H9 (cell line): Measurements from ENCODE around the gene DDX4. TPM values are rescaled to one million over a fixed set of nuclear protein-coding genes. Genes with fewer than 3 reads are reported as not detected.

Source experiments
- DNase-seq: peaks from one replicate; pipeline ENCODE4 v3.0.0-alpha.2; 2017
- H2AFZ ChIP-seq: one replicate; pipeline ENCODE4 v1.6.1; 2013; ENCODE audit warnings: mild to moderate bottlenecking, low read length, control low read depth, moderate library complexity
- H2AK5ac ChIP-seq: 2 replicates; pipeline ENCODE4 v1.6.1; 2013; ENCODE audit warnings: low read length, control low read depth, mixed read lengths; ENCODE audit not compliant: insufficient read length
- H2BK120ac ChIP-seq: one replicate; pipeline ENCODE4 v1.6.1; 2013; ENCODE audit warnings: low read depth, mild to moderate bottlenecking, low read length, control low read depth, inconsistent platforms; ENCODE audit not compliant: poor library complexity, severe bottlenecking
- H2BK12ac ChIP-seq: 2 replicates; pipeline ENCODE4 v1.6.1; 2013; ENCODE audit warnings: low read length, control low read depth, mixed read lengths, low read depth; ENCODE audit not compliant: insufficient read length
- H2BK15ac ChIP-seq: 2 replicates; pipeline ENCODE4 v1.6.1; 2013; ENCODE audit warnings: low read depth, low read length, control low read depth
- H2BK20ac ChIP-seq: one replicate; pipeline ENCODE4 v1.6.1; 2013; ENCODE audit warnings: low read depth, mild to moderate bottlenecking, low read length, control low read depth, inconsistent platforms; ENCODE audit not compliant: poor library complexity, severe bottlenecking
- H2BK5ac ChIP-seq: 2 replicates; pipeline ENCODE4 v1.6.1; 2013; ENCODE audit warnings: low read length, control low read depth, mixed read lengths; ENCODE audit not compliant: insufficient read length
- H3K14ac ChIP-seq: 2 replicates; pipeline ENCODE4 v1.6.1; 2013; ENCODE audit warnings: low read length, control low read depth; ENCODE audit not compliant: insufficient read depth
- H3K18ac ChIP-seq: 2 replicates; pipeline ENCODE4 v1.6.1; 2013; ENCODE audit warnings: low read depth, mild to moderate bottlenecking, mixed read lengths, low read length, control low read depth; ENCODE audit not compliant: insufficient read length
- H3K23ac ChIP-seq: 2 replicates; pipeline ENCODE4 v1.6.1; 2013; ENCODE audit warnings: low read length, control low read depth, mixed read lengths, low read depth; ENCODE audit not compliant: insufficient read length
- H3K23me2 ChIP-seq: 2 replicates; pipeline ENCODE4 v1.6.1; 2013; ENCODE audit warnings: low read depth, mild to moderate bottlenecking, mixed read lengths, low read length, control low read depth; ENCODE audit not compliant: insufficient read length, poor library complexity, severe bottlenecking
- H3K27ac ChIP-seq: 2 replicates; pipeline ENCODE4 v1.5.1; 2013; ENCODE audit warnings: low read length, control low read depth, mixed read lengths, low read depth; ENCODE audit not compliant: insufficient read length
- H3K27me3 ChIP-seq: 2 replicates; pipeline ENCODE4 v1.6.1; 2013; ENCODE audit warnings: low read length, control low read depth, inconsistent platforms; ENCODE audit not compliant: insufficient read depth
- H3K4ac ChIP-seq: 2 replicates; pipeline ENCODE4 v1.6.1; 2013; ENCODE audit warnings: low read depth, mild to moderate bottlenecking, control low read depth, inconsistent platforms, low read length, moderate library complexity
- H3K4me1 ChIP-seq: 2 replicates; pipeline ENCODE4 v1.6.1; 2013; ENCODE audit warnings: low read length, control low read depth, inconsistent platforms; ENCODE audit not compliant: insufficient read depth
- H3K4me2 ChIP-seq: 2 replicates; pipeline ENCODE4 v1.6.1; 2013; ENCODE audit warnings: low read length, control low read depth, mixed read lengths; ENCODE audit not compliant: insufficient read length, insufficient read depth
- H3K56ac ChIP-seq: 2 replicates; pipeline ENCODE4 v1.6.1; 2013; ENCODE audit warnings: low read depth, mild to moderate bottlenecking, mixed read lengths, low read length, control low read depth; ENCODE audit not compliant: insufficient read length
- H3K79me1 ChIP-seq: 2 replicates; pipeline ENCODE4 v1.6.1; 2013; ENCODE audit warnings: low read depth, mild to moderate bottlenecking, moderate library complexity, low read length, control low read depth, inconsistent platforms; ENCODE audit not compliant: insufficient read depth, poor library complexity, severe bottlenecking
- H3K79me2 ChIP-seq: 2 replicates; pipeline ENCODE4 v1.6.1; 2013; ENCODE audit warnings: low read length, control low read depth, inconsistent platforms; ENCODE audit not compliant: insufficient read depth
- H3K9ac ChIP-seq: 2 replicates; pipeline ENCODE4 v1.6.1; 2013; ENCODE audit warnings: low read length, control low read depth, mixed read lengths; ENCODE audit not compliant: insufficient read length; ENCODE audit errors: extremely low read depth
- H3K9me3 ChIP-seq: one replicate; pipeline ENCODE4 v1.6.1; 2013; ENCODE audit warnings: low read depth, low read length, inconsistent platforms; ENCODE audit not compliant: control insufficient read depth
- H3T11ph ChIP-seq: one replicate; pipeline ENCODE4 v1.6.1; 2013; ENCODE audit warnings: mild to moderate bottlenecking, low read length, control low read depth, inconsistent platforms
- H4K20me1 ChIP-seq: one replicate; pipeline ENCODE4 v1.6.1; 2013; ENCODE audit not compliant: control insufficient read depth, insufficient read length, insufficient read depth
- H4K5ac ChIP-seq: 2 replicates; pipeline ENCODE4 v1.6.1; 2013; ENCODE audit warnings: low read depth, mild to moderate bottlenecking, mixed read lengths, low read length, control low read depth; ENCODE audit not compliant: insufficient read length
- H4K8ac ChIP-seq: replicated peaks from 2 replicates; pipeline ENCODE4 v1.6.1; 2013; ENCODE audit warnings: low read length, control low read depth, mixed read lengths, low read depth; ENCODE audit not compliant: insufficient read length
- H4K91ac ChIP-seq: 2 replicates; pipeline ENCODE4 v1.6.1; 2013; ENCODE audit warnings: low read depth, mild to moderate bottlenecking, moderate library complexity, mixed read lengths, low read length, control low read depth; ENCODE audit not compliant: insufficient read length
- H3K27ac Mint-ChIP-seq, 3 experiments: 2 replicates in 2 of 3; 3 replicates in 1 of 3; pipeline ENCODE4 v1.8.0; 2020 to 2021; ENCODE audit warnings: mixed read lengths in 3 of 3, mild to moderate bottlenecking in 1 of 3, moderate library complexity in 1 of 3
- H3K27me3 Mint-ChIP-seq: 2 replicates; pipeline ENCODE4 v1.8.0; 2021; ENCODE audit warnings: low read depth, mild to moderate bottlenecking, moderate library complexity, mixed read lengths
- H3K36me3 Mint-ChIP-seq, 3 experiments: 2 replicates in 2 of 3; 3 replicates in 1 of 3; pipeline ENCODE4 v1.8.0; 2020 to 2021; ENCODE audit warnings: low read depth in 3 of 3, mixed read lengths in 3 of 3; ENCODE audit not compliant: insufficient read depth in 1 of 3
- H3K4me1 Mint-ChIP-seq, 2 experiments: 2 replicates each; pipeline ENCODE4 v1.8.0; 2020; ENCODE audit warnings: mixed read lengths in 2 of 2
- H3K4me3 Mint-ChIP-seq, 2 experiments: 2 replicates in 1 of 2; 3 replicates in 1 of 2; pipeline ENCODE4 v1.8.0; 2020 to 2021; ENCODE audit warnings: mild to moderate bottlenecking in 2 of 2, mixed read lengths in 2 of 2, moderate library complexity in 1 of 2
- H3K9me3 Mint-ChIP-seq, 2 experiments: 2 replicates in 1 of 2; 3 replicates in 1 of 2; pipeline ENCODE4 v1.8.0; 2020; ENCODE audit warnings: mild to moderate bottlenecking in 2 of 2, mixed read lengths in 2 of 2, moderate library complexity in 1 of 2
- CTCF ChIP-seq: fragments of 200-600 bp; sonication (generic); conservative IDR thresholded peaks from 3 replicates; pipeline ENCODE4 v1.8.0; 2021; ENCODE audit warnings: antibody characterized with exemption, mild to moderate bottlenecking
- total RNA-seq: library from RNA; stranded (reverse); gene quantifications from 2 replicates; pipeline ENCODE4 v1.2.1, GENCODE V29; 2021

Gene DDX4
- total RNA-seq, 1 experiment from 2014 or later, result not detected

- H3T11ph ChIP-seq, result no peak overlapping the region
Observed at GRCh38 chr5:55816342-55816741, 78.5 kb downstream of the DDX4 start.

More at GRCh38 chr5:55816342-55816741, 78.5 kb downstream of the DDX4 start:
- Mint-ChIP-seq H3K9me3 (no peaks in the 10 kb centered on the region), H3K27me3 (peaks cover 15% of the 10 kb centered on the region), H3K27ac (no peak overlapping the region), H3K36me3 (no peaks in the 10 kb centered on the region), H3K4me1 (no peaks in the 10 kb centered on the region), H3K4me3 (no peak overlapping the region)
- H3K79me1 ChIP-seq, result no peaks in the 10 kb centered on the region
- no peak overlapping the region for H2AK5ac ChIP-seq
- no peak overlapping the region for H3K23ac ChIP-seq
- no peak overlapping the region for H3K18ac ChIP-seq
- no peak overlapping the region for H2BK15ac ChIP-seq
- H2BK20ac ChIP-seq, result no peak overlapping the region
- no peak overlapping the region for H3K56ac ChIP-seq
- H3K4me1 ChIP-seq, result no peaks in the 10 kb centered on the region
- no peak for TF ChIP-seq CTCF
- H4K8ac ChIP-seq, result no peak overlapping the region
- H2BK5ac ChIP-seq, result no peak overlapping the region
- H3K9me3 ChIP-seq, result no peaks in the 10 kb centered on the region
- no peaks in the 10 kb centered on the region for H3K23me2 ChIP-seq
- no peak overlapping the region for H3K4me2 ChIP-seq
- no peak overlapping the region for H3K9ac ChIP-seq
- H2AFZ ChIP-seq, result no peak overlapping the region
- no peak overlapping the region for H4K91ac ChIP-seq
- no peak for DNase-seq
- H3K14ac ChIP-seq, result no peak overlapping the region
- no peak overlapping the region for H3K4ac ChIP-seq
- H3K79me2 ChIP-seq, result no peaks in the 10 kb centered on the region
- H4K20me1 ChIP-seq, result no peaks in the 10 kb centered on the region
- no peak overlapping the region for H2BK120ac ChIP-seq
- H3K27me3 ChIP-seq, result no peaks in the 10 kb centered on the region
- no peak overlapping the region for H3K27ac ChIP-seq
- H2BK12ac ChIP-seq, result no peak overlapping the region
- no peak overlapping the region for H4K5ac ChIP-seq
